NCI-H187 (cell line): ENCODE results near the gene UST.
"Not testable (repeated sequence)": the region's sequence is repeated elsewhere in the genome, so short reads cannot be mapped to it uniquely, and the experiment has no call there.

ENCODE experiments used
- DNase-seq, 2 experiments: peaks; one replicate each; lab custom pipeline; 2025; lab: John Stamatoyannopoulos, UW

Gene UST

DNA sequence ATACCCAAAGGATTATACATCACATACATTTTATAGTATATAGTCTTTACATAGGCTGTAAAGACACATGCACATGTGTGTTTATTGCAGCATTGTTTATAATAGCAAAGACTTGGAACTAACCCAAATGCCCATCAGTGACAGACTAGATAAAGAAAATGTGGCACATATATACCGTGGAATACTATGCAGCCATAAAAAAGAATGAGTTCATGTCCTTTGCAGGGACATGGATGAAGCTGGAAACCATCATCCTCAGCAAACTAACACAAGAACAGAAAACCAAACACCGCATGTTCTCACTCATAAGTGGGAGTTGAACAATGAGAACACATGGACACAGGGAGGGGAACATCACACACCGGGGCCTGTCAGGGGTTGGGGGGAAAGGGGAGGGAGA lies 231.5 kb downstream of the UST start:
- not testable (repeated sequence) for DNase-seq

DNA sequence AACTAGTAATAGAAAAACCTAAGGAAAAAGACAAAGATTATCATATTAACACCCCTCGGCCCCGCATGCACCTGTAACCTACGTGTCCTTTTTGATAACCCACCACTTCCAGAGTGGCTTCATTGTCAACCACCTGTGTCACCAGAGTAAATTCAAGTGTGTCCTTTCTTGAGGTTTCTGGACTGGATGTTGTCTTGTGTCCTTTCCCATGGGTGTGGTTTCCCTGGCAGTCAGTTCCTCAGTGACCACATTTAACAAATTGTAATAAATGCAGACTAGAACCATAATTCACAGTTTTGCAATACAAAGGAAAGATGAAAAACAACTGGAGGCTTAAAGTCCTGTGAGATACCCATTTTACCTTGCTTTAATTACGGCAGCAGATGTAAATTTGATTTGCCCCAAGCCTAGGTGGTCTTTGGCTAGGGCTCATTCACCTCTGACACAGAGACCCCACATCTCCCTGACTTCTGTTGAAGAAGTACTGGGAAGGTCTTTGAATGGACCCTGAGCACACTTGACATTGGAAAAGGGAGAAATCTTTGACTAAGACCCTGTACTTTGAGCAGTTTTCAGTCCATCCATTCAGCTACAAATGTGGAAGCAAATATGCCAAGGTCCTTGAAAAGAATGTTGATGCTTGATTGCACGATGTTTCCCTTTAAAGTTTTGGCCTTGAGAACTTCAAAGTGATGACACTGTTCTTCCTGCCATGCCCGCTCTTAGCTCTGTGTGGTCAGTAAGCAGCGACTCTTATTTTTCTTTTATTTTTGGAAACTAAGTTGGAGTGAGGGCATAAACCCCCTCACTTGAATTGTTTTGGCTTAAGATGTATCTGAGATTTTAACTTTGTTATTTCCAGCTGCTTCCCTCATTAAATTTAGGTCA lies 232.4 kb downstream of the UST start:
- no peak for DNase-seq

- no peak for DNase-seq
Observed at GRCh38 chr6:148980234-148980633, 233.4 kb downstream of the UST start.

DNA sequence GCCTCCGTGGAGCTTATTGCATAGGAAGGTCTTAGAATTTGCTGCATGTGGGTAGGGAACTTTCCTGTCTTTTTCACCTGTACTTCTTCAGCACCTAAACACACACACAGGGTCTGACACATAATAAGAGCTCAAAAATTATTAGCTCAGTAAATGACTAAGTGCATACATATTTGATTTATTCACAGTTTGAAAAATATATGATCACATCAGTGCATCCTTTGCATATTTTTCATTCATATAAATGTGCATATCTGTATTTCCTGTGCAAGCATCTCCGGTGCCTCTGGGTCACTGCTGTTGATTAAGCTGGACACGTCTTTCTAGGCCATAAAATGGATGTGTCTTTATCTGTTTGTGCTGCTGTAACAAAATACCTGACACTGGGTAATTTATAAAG lies 234.7 kb downstream of the UST start:
- no peak for DNase-seq

DNA sequence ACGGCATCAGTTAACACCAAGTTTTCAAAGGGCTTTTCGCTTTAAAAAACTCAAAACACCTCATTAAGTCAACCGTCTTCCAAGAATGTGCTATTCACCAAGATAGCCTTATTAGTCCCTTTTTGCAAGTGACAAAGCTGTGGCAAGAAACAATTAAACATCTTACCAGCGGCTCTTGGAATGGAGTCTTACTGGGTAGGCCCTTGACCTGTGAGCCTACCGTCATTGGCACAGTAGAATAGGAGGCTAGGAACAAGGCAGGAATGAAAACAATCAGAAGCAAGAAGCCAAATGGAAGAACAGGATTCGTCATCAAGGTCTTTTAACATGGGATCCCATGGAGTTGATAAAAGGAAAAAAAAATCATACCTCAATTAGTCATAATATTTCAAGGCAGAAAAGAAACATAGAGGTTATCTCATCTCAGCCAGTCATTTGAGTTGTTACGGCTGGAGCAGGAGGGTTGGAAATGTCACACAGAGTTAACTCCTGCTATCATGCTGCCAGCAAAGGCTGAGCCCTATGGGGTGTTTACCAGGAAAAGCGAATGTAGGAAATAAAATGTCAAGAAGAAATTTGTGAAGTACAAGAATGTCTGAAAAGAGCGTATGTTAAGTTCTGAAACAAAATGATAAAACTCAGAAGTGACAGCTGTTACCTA lies 236.4 kb downstream of the UST start:
- DNase-seq = no peak

DNA sequence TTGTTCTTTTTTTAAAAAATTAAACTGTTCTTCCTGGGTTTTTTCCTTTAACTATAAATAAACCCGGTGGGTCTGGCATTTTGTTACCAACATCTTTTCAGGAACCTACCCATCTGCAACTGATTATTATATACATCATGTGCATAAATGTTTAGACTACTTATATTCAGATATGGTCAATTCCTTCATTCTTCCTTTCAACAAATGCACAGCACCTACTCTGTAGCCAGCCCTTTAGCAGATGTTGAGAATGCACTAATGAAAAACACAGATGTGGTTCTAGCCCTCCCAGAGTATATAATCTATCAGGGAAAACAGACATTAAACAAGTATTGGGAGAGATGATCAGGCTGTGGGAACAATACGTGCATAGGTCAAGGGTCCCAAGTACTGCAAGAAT lies 237.1 kb downstream of the UST start:
- no peak for DNase-seq

DNA sequence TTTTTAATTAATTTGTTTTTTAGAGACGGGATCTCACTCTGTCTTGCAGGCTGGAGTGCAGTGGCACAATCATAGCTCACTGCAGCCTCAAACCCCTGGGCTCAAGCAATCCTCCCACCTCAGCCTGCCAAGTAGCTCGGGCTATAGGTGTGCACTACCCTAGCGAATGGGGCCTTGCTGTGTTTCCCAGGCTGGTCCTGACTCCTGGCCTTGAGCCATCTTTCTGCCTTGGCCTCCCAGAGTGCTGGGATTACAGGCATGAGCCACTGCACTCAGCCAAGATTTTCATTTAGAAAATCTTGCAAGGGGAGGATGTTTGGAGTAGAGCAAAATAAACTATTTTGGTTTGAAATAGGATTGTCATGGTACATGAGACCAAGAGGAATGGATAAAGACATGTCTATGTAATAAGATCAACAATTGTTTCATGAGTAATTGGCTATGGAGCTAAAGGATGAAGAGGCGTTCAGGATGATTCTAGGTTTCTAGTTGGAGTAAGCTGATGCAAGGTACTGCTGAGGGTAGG lies 237.8 kb downstream of the UST start:
- DNase-seq = no peak

DNA sequence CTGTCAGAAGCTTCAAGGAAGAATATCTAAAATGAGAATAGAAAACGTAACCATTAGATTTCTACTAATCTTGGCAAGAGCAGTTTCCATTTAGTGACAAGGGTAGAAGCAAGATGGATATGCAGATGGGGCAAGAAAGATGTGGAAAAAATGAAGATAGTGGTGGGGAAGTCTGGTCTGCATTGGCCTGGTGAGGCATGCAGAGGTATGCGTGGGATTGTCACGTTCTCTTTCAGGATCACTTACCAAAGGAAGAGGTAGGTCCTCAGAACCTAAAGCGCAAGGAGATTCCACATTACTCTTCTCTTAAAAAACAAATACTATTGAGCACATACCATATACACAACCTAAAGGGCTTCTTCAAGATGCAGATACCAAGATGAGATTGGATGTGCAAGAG lies 238.7 kb downstream of the UST start:
- no peak for DNase-seq

- DNase-seq = no peak
Observed at GRCh38 chr6:148986608-148987007, 239.8 kb downstream of the UST start.

DNA sequence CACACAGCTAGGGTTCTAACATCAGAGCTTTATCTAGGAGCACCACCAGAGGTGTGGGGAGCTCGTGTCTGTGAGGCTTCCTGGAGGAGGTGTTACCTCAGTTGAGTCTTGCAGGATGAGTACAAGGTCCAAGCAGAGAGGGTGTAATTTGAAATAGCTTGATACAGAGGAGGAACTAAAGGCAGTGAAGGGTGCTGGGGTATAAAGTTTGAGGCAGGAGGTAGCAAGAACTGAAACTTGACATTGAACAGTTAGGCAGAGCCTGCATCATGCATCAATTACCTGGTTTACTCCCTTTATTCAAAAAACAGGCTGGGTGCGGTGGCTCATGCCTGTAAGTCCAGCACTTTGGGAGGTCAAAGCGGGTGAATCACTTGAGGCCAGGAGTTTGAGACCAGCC lies 241.2 kb downstream of the UST start:
- DNase-seq = no peak

GRCh38 chr6:148989585-148989984 lies 242.8 kb downstream of the UST start:
- DNase-seq = no peak

DNA sequence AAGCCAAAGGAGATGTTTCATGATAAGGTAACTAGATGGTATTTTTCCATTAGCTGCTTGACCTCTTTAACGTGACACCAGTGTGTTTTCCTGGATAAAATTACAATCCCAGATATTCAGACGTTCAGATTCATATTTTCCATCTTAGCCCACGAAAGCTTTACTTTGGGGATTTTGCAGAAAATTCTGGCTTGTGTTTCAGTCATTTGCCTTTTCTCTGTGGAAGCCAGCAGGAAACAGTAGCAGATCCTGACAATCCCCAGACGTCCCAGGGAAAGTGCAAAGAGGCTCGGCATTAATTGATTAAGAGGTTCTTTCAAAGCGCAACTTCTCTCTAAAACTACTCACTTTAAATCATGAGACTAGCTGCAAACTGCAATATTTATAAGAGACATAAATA lies 243.6 kb downstream of the UST start:
- no peak for DNase-seq

GRCh38 chr6:148996815-148997214 lies 250.0 kb downstream of the UST start:
- DNase-seq = no peak

- DNase-seq = no peak
Observed at GRCh38 chr6:148997865-148998264, 251.0 kb downstream of the UST start.

DNA sequence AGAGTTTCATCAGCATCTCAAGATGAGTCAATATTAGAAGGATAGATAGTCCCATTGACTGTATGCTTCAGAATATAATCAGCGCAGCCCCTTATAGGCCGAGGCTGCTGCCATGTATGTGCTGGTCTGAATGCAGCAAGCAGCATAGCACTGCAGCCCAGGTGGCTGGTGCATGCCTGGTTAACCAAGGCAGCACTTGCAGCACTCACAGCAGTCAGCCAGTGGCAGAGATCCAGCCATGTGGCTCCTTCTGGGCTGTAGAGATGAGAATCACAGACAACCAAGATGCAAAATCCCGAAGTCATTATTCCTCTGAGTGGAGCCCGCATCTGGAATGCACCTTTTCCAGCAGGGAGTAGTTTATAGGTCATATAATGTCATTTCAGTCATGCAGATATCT lies 251.9 kb downstream of the UST start:
- DNase-seq = no peak

- DNase-seq = no peak
Observed at GRCh38 chr6:148999501-148999900, 252.7 kb downstream of the UST start.

DNA sequence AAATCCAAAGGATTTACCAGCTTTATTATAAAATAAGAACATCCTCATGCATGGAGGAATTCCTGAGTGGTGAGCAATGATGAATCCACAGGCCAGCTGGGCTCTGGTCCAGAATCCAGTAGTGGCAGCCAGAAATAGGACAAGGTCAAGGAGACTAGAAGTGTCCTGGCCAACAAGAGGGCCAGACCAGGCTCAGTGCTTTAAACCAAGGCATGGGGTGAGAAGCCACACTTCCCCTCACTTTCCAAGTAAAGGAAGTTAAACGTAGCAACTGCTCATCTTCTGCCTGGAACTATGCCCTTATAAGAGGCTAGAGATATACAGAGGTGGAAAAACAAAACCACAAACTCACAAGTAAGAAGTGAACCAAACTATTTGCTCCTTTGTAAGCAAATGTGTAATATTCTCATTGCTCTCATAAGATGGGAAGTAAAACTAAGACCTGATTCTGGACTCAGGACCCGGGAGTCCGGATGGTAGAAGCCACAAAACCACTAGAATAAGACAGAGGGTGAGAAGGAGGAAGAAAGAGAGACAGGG lies 253.2 kb downstream of the UST start:
- DNase-seq = no peak

- no peak for DNase-seq
Observed at GRCh38 chr6:149001422-149001821, 254.6 kb downstream of the UST start.

DNA sequence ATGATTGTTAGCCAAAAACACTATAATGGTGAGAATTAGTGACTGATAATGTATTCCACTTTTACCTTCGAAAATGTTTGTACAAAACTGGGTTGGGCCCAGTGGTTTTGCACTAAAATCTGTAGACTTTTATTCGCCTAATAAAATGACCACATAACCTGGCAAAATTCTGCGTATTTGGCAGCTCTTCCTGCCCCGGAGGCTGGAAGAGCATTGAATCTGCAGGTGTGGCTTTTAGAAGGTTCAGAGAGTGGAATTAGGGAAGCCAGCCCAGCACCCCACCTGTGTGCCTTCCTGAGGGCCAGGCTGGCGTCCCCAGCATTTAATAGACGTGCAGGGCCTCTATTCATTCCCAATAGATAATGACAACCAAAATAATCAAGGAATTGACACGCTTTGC lies 256.7 kb downstream of the UST start:
- no peak for DNase-seq

GRCh38 chr6:149004664-149005063 lies 257.8 kb downstream of the UST start:
- no peak for DNase-seq

GRCh38 chr6:149006236-149006635 lies 259.4 kb downstream of the UST start:
- not testable (repeated sequence) for DNase-seq

GRCh38 chr6:149006671-149007070 lies 259.8 kb downstream of the UST start:
- DNase-seq = no peak

DNA sequence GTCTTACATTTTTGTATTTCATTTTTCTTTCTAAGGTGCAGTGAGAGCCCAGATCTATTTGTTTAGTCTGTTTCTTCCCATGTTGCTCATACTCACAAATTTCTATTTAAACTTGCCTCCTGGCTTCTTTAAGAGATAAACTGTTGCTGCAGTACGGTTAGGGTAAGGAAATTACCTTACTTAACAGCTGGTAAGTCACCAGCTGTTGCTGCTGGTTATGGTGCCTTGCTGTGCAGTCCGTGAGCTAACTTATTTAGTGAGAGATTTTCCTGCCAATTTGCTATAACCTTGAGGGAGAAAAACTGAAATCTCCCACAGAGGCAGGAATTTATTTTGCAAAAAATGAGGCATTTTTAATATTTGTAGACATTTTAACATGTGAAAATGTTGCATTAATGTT lies 261.0 kb downstream of the UST start:
- no peak for DNase-seq
